Uterus (tissue), 2 donors: ENCODE data around the gene SPIRE1.

Experiments
- POLR2A ChIP-seq, 2 donors: fragments of 450-650 bp; IDR thresholded peaks; one replicate each; pipeline ENCODE4 v1.6.1; 2016; ENCODE audit warnings: antibody characterized with exemption in 2 of 2, mild to moderate bottlenecking in 1 of 2, moderate library complexity in 1 of 2
- TF ChIP-seq, protein P1 (sequence below), 4 experiments: fragments of 200-600 bp in 2 of 4; fragments of 450-650 bp in 2 of 4; sonication (generic) in 2 of 4; IDR thresholded peaks; one replicate each; pipeline ENCODE4 v1.5.1; 2016 to 2019; ENCODE audit warnings: antibody characterized with exemption in 4 of 4, mild to moderate bottlenecking in 2 of 4, moderate library complexity in 1 of 4

DNA sequence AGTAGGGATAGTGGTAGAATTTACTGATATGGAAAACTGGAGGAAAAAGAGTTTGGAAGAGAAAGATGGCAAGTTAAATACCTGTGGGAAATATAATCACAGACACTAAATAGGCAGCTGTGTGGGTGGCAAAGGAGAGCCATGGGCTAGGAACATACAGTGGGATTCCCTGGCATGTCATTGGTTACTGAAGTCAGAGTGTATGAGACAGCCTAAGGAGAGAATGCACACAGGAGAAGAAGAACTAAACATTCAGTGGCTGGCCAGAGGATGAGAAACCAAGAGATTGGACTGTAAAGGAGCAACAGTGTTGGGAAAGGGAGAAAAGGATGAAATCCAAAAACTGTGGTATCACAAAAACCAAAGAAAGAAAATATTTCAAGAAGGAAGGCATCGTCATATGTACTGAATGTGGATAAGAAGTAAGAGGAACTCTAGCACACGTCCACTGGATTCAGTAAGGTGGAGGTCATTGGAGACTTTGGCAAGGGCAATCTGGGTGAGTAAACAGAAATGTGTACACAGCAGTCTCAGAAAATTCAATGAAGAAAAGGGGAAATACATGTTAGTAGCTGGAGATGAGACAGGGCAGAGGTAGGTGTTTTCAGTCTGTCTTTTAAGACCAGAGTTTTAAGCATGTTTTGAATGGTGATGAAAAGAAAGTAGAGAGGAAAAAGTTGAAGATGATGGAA, 83.3 kb downstream of the SPIRE1 start:
- TF ChIP-seq POLR2A (IDR thresholded peaks at IDR 0.05), result no peak
- TF ChIP-seq, protein P1, sequence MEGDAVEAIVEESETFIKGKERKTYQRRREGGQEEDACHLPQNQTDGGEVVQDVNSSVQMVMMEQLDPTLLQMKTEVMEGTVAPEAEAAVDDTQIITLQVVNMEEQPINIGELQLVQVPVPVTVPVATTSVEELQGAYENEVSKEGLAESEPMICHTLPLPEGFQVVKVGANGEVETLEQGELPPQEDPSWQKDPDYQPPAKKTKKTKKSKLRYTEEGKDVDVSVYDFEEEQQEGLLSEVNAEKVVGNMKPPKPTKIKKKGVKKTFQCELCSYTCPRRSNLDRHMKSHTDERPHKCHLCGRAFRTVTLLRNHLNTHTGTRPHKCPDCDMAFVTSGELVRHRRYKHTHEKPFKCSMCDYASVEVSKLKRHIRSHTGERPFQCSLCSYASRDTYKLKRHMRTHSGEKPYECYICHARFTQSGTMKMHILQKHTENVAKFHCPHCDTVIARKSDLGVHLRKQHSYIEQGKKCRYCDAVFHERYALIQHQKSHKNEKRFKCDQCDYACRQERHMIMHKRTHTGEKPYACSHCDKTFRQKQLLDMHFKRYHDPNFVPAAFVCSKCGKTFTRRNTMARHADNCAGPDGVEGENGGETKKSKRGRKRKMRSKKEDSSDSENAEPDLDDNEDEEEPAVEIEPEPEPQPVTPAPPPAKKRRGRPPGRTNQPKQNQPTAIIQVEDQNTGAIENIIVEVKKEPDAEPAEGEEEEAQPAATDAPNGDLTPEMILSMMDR (IDR thresholded peaks at IDR 0.05), result no peak
